ENCODE results near the gene ANKS1B.

DNA sequence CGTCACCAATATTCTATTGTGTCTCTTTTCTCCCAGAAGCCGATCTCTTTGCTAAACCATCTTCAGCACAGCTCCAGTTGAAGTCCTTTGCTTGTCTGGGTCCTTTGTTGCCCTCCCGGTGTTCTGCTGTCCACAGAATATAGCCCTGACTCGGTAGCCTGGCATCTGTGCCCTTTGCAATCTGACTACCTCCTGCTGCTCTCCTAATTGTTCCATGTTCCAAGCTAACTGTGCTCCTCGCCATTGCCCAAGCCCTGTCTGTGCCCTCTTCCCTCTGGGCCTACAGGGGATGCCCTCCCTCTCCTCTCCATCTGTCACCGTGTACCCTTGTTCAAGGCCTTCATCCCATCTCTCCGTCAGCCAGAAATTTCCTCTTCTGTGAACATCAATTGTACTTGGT, 1033.3 kb downstream of the ANKS1B start:
- TF ChIP-seq POLR2A (IDR thresholded peaks at IDR 0.05; ENCODE audit: low read length) (no peak), GATA1 (IDR thresholded peaks at IDR 0.05; ENCODE audit: low read depth, low read length) (no peak)

Data from erythroblast (primary cell).